Liver (tissue), 9 donors: Measurements from ENCODE around the gene GAB2. TPM values are rescaled to one million over a fixed set of nuclear protein-coding genes. Genes with fewer than 3 reads are reported as not detected.
A peak's percentile ranks its signal among the peaks of the same experiment; 100 is the strongest.

ENCODE experiments used
- DNase-seq: peaks from one replicate; pipeline ENCODE4 v3.0.0-alpha.2; 2017; ENCODE audit warnings: low spot score
- H3K27ac ChIP-seq, 2 donors: one replicate each; pipeline ENCODE4 v1.7.0; 2013; ENCODE audit warnings: inconsistent platforms in 2 of 2, low read length in 2 of 2, control low read depth in 1 of 2, low read depth in 1 of 2, mild to moderate bottlenecking in 1 of 2
- H3K27me3 ChIP-seq, 4 donors: one replicate each; pipeline versions ENCODE4 v1.6.1 to v1.7.0; 2013; ENCODE audit warnings: low read length in 3 of 4, inconsistent platforms in 1 of 4, mild to moderate bottlenecking in 1 of 4, moderate library complexity in 1 of 4; ENCODE audit not compliant: control insufficient read depth in 4 of 4, insufficient read depth in 4 of 4
- H3K36me3 ChIP-seq, 4 donors: one replicate each; pipeline versions ENCODE4 v1.6.1 to v1.7.0; 2013; ENCODE audit warnings: low read length in 3 of 4, mild to moderate bottlenecking in 3 of 4, low read depth in 1 of 4, moderate library complexity in 1 of 4; ENCODE audit not compliant: control insufficient read depth in 4 of 4, insufficient read depth in 3 of 4
- H3K4me1 ChIP-seq, 4 donors: one replicate each; pipeline versions ENCODE4 v1.6.1 to v1.7.0; 2013; ENCODE audit warnings: low read length in 3 of 4, mild to moderate bottlenecking in 3 of 4, moderate library complexity in 1 of 4; ENCODE audit not compliant: control insufficient read depth in 4 of 4, insufficient read depth in 4 of 4
- H3K4me3 ChIP-seq, 3 donors: one replicate each; pipeline versions ENCODE4 v1.6.1 to v1.7.0; 2013; ENCODE audit warnings: low read length in 3 of 3, control low read depth in 1 of 3, low read depth in 1 of 3, mild to moderate bottlenecking in 1 of 3
- H3K9ac ChIP-seq, 2 donors: one replicate each; pipeline ENCODE4 v1.7.0; 2013; ENCODE audit warnings: low read length in 2 of 2, mild to moderate bottlenecking in 2 of 2, moderate library complexity in 2 of 2, control low read depth in 1 of 2, low read depth in 1 of 2
- H3K9me3 ChIP-seq, 4 donors: one replicate each; pipeline versions ENCODE4 v1.6.1 to v1.7.0; 2013; ENCODE audit warnings: low read length in 3 of 4; ENCODE audit not compliant: control insufficient read depth in 4 of 4
- EGR1 ChIP-seq, 2 donors: IDR thresholded peaks; 2 replicates each; pipeline ENCODE4 v1.6.1; 2016 to 2018; ENCODE audit warnings: antibody characterized with exemption in 2 of 2, low read depth in 2 of 2
- FOXA1 ChIP-seq: IDR thresholded peaks from 2 replicates; pipeline ENCODE4 v1.6.1; 2016; ENCODE audit warnings: antibody characterized with exemption
- FOXA2 ChIP-seq: IDR thresholded peaks from 2 replicates; pipeline ENCODE4 v1.6.1; 2016; ENCODE audit warnings: antibody characterized with exemption
- GABPA ChIP-seq, 2 donors: IDR thresholded peaks in 1 of 2; conservative IDR thresholded peaks in 1 of 2; 2 replicates each; pipeline ENCODE4 v1.6.1; 2016; ENCODE audit warnings: antibody characterized with exemption in 2 of 2, mild to moderate bottlenecking in 1 of 2, moderate library complexity in 1 of 2
- HNF4A ChIP-seq, 2 donors: conservative IDR thresholded peaks; 2 replicates each; pipeline ENCODE4 v1.6.1; 2016; ENCODE audit warnings: antibody characterized with exemption in 2 of 2, mild to moderate bottlenecking in 2 of 2
- HNF4G ChIP-seq: IDR thresholded peaks from 2 replicates; pipeline ENCODE4 v1.6.1; 2016; ENCODE audit warnings: antibody characterized with exemption
- JUND ChIP-seq, 2 donors: IDR thresholded peaks; 2 replicates each; pipeline ENCODE4 v1.6.1; 2016; ENCODE audit warnings: antibody characterized with exemption in 2 of 2
- MAX ChIP-seq: IDR thresholded peaks from 2 replicates; pipeline ENCODE4 v1.6.1; 2016; ENCODE audit warnings: antibody characterized with exemption
- NR2F2 ChIP-seq: IDR thresholded peaks from 2 replicates; pipeline ENCODE4 v1.6.1; 2016; ENCODE audit warnings: antibody characterized with exemption
- RAD21 ChIP-seq, 2 donors: IDR thresholded peaks; 2 replicates each; pipeline ENCODE4 v1.6.1; 2016; ENCODE audit warnings: antibody characterized with exemption in 2 of 2, mild to moderate bottlenecking in 2 of 2
- SP1 ChIP-seq: IDR thresholded peaks from 2 replicates; pipeline ENCODE4 v1.6.1; 2018; ENCODE audit warnings: antibody characterized with exemption, mild to moderate bottlenecking
- TAF1 ChIP-seq: conservative IDR thresholded peaks from 2 replicates; pipeline ENCODE4 v1.6.1; 2016; ENCODE audit warnings: antibody characterized with exemption, mild to moderate bottlenecking
- YY1 ChIP-seq: IDR thresholded peaks from 2 replicates; pipeline ENCODE4 v1.6.1; 2016; ENCODE audit warnings: antibody characterized with exemption, mild to moderate bottlenecking
- ZBTB33 ChIP-seq: IDR thresholded peaks from 2 replicates; pipeline ENCODE4 v1.6.1; 2016; ENCODE audit warnings: antibody characterized with exemption
- WGBS: extraction: QIAGEN DNeasy Blood & Tissue Kit; methylation state at CpG from one replicate; pipeline ENCODE4 v1.1.7; 2013; 5-methylcytosine and 5-hydroxymethylcytosine counted together
- polyA plus RNA-seq, 2 donors: library from polyadenylated mRNA; stranded (reverse) in 1 of 2; unstranded in 1 of 2; fragments of 200-250 nt in 1 of 2; fragments of >200 nt in 1 of 2; fragmentation: Nextera tagmentation in 1 of 2; extraction: Ambion mirVana in 1 of 2; gene quantifications; one replicate each; pipeline versions ENCODE4 v1.2.1 to v1.2.3, GENCODE V29; 2013 to 2015
- total RNA-seq, 2 donors: library from RNA; depleted of rRNA; stranded (reverse); fragments of >200 nt; gene quantifications; one replicate each; pipeline ENCODE4 v1.2.3, GENCODE V29; 2014
- TF ChIP-seq, protein P1 (sequence below): IDR thresholded peaks from 2 replicates; pipeline ENCODE4 v1.6.1; 2016; ENCODE audit warnings: antibody characterized with exemption
- TF ChIP-seq, protein P2 (sequence below): fragments of 150-350 bp; IDR thresholded peaks from 2 replicates; pipeline ENCODE4 v1.5.1; 2017; ENCODE audit warnings: improper control_type of control experiment, low read depth, low read length; ENCODE audit not compliant: missing input control
- TF ChIP-seq, protein P3 (sequence below): IDR thresholded peaks from 2 replicates; pipeline ENCODE4 v1.6.1; 2016; ENCODE audit warnings: antibody characterized with exemption, mild to moderate bottlenecking
- donor health status: healthy.
- donor health status: healthy.
- donor health status: healthy.
- donor health status: healthy.
- donor health status: healthy.

Gene GAB2
- total and polyA plus RNA-seq, 4 donors, result 1.3 to 3.6 (median 2.5) TPM

DNA sequence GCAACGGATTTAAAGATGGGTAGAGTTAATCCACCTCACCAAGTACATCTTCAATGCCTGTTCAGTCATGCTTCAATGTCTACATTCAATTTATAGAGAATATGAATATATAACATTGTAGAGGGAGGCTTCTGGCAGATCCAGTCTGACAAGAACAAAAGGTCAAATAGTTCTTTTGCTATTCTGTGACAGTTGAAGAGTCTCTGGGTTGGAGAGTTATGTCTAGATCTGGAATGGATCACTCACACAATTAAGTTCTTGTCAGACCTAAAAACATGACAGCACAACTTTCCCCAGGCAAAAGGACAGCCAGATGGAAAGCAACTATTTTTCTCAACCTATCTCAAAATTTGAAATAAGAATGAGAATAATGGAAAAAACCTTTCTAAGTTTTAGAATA is 15.3 kb upstream of the GAB2 start:
- Histone ChIP-seq H3K36me3 (peaks cover 0 to 1% (median 0%) of the 10 kb centered on the region in 4 donors), H3K4me1 (no peaks in the 10 kb centered on the region), H3K9me3 (no peaks in the 10 kb centered on the region), H3K27ac (no peak overlapping the region), H3K9ac (no peak overlapping the region), H3K4me3 (no peak overlapping the region), H3K27me3 (no peaks in the 10 kb centered on the region)
- no peak for TF ChIP-seq RAD21 (IDR thresholded peaks at IDR 0.05)
- peak; percentile 37 for TF ChIP-seq NR2F2
- TF ChIP-seq MAX, result no peak
- no peak for DNase-seq
- 94% methylated on average over 1 of the region's 1 CpG for WGBS

GRCh38 chr11:78432058-78432515 is 14.5 kb upstream of the GAB2 start:
- 91% methylated on average over 4 of the region's 4 CpGs for WGBS
- Histone ChIP-seq H3K36me3 (no peaks in the 10 kb centered on the region), H3K9me3 (no peaks in the 10 kb centered on the region), H3K27ac (no peak overlapping the region), H3K27me3 (no peaks in the 10 kb centered on the region), H3K9ac (no peak overlapping the region), H3K4me1 (no peaks in the 10 kb centered on the region), H3K4me3 (no peak overlapping the region)
- TF ChIP-seq, protein P1, sequence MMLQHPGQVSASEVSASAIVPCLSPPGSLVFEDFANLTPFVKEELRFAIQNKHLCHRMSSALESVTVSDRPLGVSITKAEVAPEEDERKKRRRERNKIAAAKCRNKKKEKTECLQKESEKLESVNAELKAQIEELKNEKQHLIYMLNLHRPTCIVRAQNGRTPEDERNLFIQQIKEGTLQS, result no peak
- TF ChIP-seq RAD21 (IDR thresholded peaks at IDR 0.05) (peak; percentile 57 to 65), ZBTB33 (no peak)
- TF ChIP-seq, protein P2, sequence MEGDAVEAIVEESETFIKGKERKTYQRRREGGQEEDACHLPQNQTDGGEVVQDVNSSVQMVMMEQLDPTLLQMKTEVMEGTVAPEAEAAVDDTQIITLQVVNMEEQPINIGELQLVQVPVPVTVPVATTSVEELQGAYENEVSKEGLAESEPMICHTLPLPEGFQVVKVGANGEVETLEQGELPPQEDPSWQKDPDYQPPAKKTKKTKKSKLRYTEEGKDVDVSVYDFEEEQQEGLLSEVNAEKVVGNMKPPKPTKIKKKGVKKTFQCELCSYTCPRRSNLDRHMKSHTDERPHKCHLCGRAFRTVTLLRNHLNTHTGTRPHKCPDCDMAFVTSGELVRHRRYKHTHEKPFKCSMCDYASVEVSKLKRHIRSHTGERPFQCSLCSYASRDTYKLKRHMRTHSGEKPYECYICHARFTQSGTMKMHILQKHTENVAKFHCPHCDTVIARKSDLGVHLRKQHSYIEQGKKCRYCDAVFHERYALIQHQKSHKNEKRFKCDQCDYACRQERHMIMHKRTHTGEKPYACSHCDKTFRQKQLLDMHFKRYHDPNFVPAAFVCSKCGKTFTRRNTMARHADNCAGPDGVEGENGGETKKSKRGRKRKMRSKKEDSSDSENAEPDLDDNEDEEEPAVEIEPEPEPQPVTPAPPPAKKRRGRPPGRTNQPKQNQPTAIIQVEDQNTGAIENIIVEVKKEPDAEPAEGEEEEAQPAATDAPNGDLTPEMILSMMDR, result peak; percentile 31
- DNase-seq, result no peak

GRCh38 chr11:78429660-78430059 is 12.0 kb upstream of the GAB2 start:
- Histone ChIP-seq H3K4me1 (no peaks in the 10 kb centered on the region), H3K36me3 (no peaks in the 10 kb centered on the region), H3K9ac (no peak overlapping the region), H3K27me3 (no peaks in the 10 kb centered on the region), H3K9me3 (no peaks in the 10 kb centered on the region), H3K27ac (no peak overlapping the region), H3K4me3 (no peak overlapping the region)
- 81% methylated on average over 4 of the region's 4 CpGs for WGBS
- TF ChIP-seq, protein P1, result no peak
- TF ChIP-seq EGR1 (IDR thresholded peaks at IDR 0.05; ENCODE audit: low read depth in 2 of 2) (no peak), RAD21 (IDR thresholded peaks at IDR 0.05) (no peak), YY1 (no peak), FOXA1 (no peak), HNF4G (no peak), HNF4A (conservative IDR thresholded peaks at IDR 0.05) (no peak), JUND (IDR thresholded peaks at IDR 0.05) (no peak), ZBTB33 (no peak), TAF1 (no peak), GABPA (IDR thresholded peaks at IDR 0.05 in 1 of 2, conservative IDR thresholded peaks at IDR 0.05 in 1 of 2) (no peak), MAX (no peak), SP1 (no peak), FOXA2 (no peak)
- TF ChIP-seq, protein P3, sequence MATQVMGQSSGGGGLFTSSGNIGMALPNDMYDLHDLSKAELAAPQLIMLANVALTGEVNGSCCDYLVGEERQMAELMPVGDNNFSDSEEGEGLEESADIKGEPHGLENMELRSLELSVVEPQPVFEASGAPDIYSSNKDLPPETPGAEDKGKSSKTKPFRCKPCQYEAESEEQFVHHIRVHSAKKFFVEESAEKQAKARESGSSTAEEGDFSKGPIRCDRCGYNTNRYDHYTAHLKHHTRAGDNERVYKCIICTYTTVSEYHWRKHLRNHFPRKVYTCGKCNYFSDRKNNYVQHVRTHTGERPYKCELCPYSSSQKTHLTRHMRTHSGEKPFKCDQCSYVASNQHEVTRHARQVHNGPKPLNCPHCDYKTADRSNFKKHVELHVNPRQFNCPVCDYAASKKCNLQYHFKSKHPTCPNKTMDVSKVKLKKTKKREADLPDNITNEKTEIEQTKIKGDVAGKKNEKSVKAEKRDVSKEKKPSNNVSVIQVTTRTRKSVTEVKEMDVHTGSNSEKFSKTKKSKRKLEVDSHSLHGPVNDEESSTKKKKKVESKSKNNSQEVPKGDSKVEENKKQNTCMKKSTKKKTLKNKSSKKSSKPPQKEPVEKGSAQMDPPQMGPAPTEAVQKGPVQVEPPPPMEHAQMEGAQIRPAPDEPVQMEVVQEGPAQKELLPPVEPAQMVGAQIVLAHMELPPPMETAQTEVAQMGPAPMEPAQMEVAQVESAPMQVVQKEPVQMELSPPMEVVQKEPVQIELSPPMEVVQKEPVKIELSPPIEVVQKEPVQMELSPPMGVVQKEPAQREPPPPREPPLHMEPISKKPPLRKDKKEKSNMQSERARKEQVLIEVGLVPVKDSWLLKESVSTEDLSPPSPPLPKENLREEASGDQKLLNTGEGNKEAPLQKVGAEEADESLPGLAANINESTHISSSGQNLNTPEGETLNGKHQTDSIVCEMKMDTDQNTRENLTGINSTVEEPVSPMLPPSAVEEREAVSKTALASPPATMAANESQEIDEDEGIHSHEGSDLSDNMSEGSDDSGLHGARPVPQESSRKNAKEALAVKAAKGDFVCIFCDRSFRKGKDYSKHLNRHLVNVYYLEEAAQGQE, result no peak
- no peak for DNase-seq
